ENCODE results near the gene SMOC2.

SMOC2 gene

DNA sequence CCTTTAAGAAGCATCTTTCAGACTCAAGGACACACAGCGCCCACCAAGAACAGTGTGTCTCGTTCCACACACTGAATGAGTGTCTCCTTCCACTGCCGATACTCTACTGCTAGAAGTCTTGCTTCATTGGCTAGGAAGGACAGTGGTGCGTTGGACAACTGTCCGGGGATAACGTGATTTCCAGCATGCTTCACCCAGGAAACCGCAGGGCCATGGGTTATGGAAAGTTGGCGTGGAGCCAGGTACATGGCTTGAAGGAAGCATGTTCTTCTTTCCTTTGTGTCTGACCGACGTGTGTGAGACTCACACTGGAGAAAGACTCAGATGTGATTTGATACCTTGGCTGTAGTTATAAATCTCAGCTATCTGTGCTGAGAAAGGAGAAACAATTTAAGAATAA is 73.2 kb downstream of the SMOC2 start:
- Histone ChIP-seq H2BK5ac (ENCODE audit: low read length) (no peak overlapping the region), H4K8ac (ENCODE audit: low read depth, low read length) (no peak overlapping the region), H3K23ac (ENCODE audit: low read length) (no peak overlapping the region), H3K4me1 (ENCODE audit: control insufficient read depth, low read depth, low read length) (no peaks in the 10 kb centered on the region), H3K79me2 (ENCODE audit: control insufficient read depth, insufficient read depth, low read length) (no peaks in the 10 kb centered on the region), H3K9ac (ENCODE audit: low read length) (no peak overlapping the region), H3K27ac (ENCODE audit: low read depth, low read length) (no peak overlapping the region), H4K5ac (ENCODE audit: low read length) (no peak overlapping the region), H3K36me3 (ENCODE audit: control insufficient read depth, insufficient read depth, low read length) (no peaks in the 10 kb centered on the region), H3K4ac (ENCODE audit: low read depth, low read length) (no peak overlapping the region), H2BK15ac (replicated peaks; ENCODE audit: low read depth) (no peak overlapping the region), H3K79me1 (ENCODE audit: low read length) (no peaks in the 10 kb centered on the region), H3K27me3 (ENCODE audit: insufficient read depth, low read length, poor library complexity) (no peaks in the 10 kb centered on the region), H3K4me2 (ENCODE audit: low read length) (no peak overlapping the region), H3K56ac (ENCODE audit: low read length) (no peak overlapping the region), H2AK5ac (ENCODE audit: low read length) (no peak overlapping the region), H2BK120ac (ENCODE audit: low read depth, low read length) (no peak overlapping the region), H3K4me3 (ENCODE audit: low read length) (no peak overlapping the region), H3K18ac (ENCODE audit: low read length) (no peak overlapping the region)
- DNase-seq, result no peak
- no CpG with 5 or more reads among the region's 10 CpGs for WGBS (ENCODE audit: extremely low coverage, insufficient coverage, low lambda C conversion rate)

DNA sequence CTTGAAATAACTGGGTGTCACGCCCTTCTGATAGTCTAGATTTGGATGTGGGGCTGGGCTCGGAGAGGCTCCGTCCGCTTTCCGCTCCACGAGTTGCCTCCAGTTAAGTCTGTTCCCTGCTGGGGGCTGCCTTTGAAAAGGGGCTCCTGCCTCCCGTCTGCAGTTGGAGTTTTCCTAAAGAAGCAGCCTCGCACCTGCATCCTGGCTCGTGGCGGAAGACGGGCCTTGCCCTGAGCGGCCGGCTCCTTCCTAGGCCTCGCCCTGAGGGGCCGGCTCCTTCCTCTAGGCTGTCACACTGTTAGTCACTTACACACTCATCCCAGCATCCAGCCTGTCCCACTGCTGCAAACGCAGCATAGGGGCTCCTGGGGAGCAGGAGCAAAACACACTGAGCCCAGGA is 74.4 kb downstream of the SMOC2 start:
- Histone ChIP-seq H2BK15ac (replicated peaks; ENCODE audit: low read depth) (no peak overlapping the region), H3K36me3 (ENCODE audit: control insufficient read depth, insufficient read depth, low read length) (no peaks in the 10 kb centered on the region), H3K4ac (ENCODE audit: low read depth, low read length) (no peak overlapping the region), H4K8ac (ENCODE audit: low read depth, low read length) (no peak overlapping the region), H3K23ac (ENCODE audit: low read length) (no peak overlapping the region), H2BK5ac (ENCODE audit: low read length) (no peak overlapping the region), H3K4me3 (ENCODE audit: low read length) (no peak overlapping the region), H3K4me2 (ENCODE audit: low read length) (no peak overlapping the region), H3K56ac (ENCODE audit: low read length) (no peak overlapping the region), H3K4me1 (ENCODE audit: control insufficient read depth, low read depth, low read length) (no peaks in the 10 kb centered on the region), H3K18ac (ENCODE audit: low read length) (no peak overlapping the region), H3K27me3 (ENCODE audit: insufficient read depth, low read length, poor library complexity) (no peaks in the 10 kb centered on the region), H3K9ac (ENCODE audit: low read length) (no peak overlapping the region), H4K5ac (ENCODE audit: low read length) (no peak overlapping the region), H3K79me2 (ENCODE audit: control insufficient read depth, insufficient read depth, low read length) (no peaks in the 10 kb centered on the region), H3K27ac (ENCODE audit: low read depth, low read length) (no peak overlapping the region), H2BK120ac (ENCODE audit: low read depth, low read length) (no peak overlapping the region), H2AK5ac (ENCODE audit: low read length) (no peak overlapping the region), H3K79me1 (ENCODE audit: low read length) (no peaks in the 10 kb centered on the region)
- WGBS (ENCODE audit: extremely low coverage, insufficient coverage, low lambda C conversion rate), result no CpG with 5 or more reads among the region's 16 CpGs
- peak; percentile 35 for DNase-seq

DNA sequence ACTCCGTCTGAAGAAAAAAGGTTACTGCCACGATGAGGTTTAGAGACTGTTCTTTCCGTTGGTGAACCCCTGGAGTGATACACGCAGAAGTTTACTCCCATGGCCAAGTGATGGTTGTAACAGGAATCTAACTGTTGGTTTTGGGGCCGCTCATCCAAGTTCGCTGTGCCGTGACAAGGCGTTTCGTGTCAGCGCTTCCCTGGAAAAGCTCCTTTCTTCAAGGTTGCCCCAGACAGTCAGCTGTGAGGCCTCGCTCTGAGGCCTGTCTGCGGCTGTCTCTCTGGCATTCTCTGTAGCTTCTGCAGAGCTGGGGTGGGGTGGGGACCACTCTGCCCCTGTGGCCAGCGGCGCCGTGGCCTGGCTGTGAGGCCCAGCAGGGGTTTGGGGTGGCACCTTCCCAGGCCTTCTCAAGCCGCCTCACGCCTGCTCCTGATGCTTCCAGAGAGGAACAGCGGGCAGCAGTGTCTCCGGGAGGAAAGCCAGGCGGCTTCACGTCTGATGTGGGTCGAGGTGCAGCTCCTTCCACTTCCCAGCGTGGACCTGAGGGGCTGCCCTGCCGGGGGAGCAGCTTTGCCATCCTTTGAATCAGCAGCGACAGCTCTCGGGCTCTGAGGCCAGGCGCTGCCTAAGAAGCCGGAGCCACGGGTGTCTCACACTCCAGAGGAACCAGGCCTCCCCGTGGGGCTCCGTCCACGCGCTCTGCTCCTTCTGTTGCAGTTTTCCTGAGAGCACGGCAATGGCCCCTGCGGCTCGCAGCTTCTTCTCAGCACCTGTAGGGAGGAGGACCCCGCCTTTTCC is 76.2 kb downstream of the SMOC2 start:
- Histone ChIP-seq H3K79me1 (ENCODE audit: low read length) (no peaks in the 10 kb centered on the region), H3K79me2 (ENCODE audit: control insufficient read depth, insufficient read depth, low read length) (no peaks in the 10 kb centered on the region), H2AK5ac (ENCODE audit: low read length) (no peak overlapping the region), H2BK120ac (ENCODE audit: low read depth, low read length) (no peak overlapping the region), H3K27ac (ENCODE audit: low read depth, low read length) (no peak overlapping the region), H3K23ac (ENCODE audit: low read length) (no peak overlapping the region), H3K4me2 (ENCODE audit: low read length) (no peak overlapping the region), H4K5ac (ENCODE audit: low read length) (no peak overlapping the region), H3K4ac (ENCODE audit: low read depth, low read length) (no peak overlapping the region), H3K27me3 (ENCODE audit: insufficient read depth, low read length, poor library complexity) (no peaks in the 10 kb centered on the region), H2BK15ac (replicated peaks; ENCODE audit: low read depth) (no peak overlapping the region), H3K18ac (ENCODE audit: low read length) (no peak overlapping the region), H3K4me1 (ENCODE audit: control insufficient read depth, low read depth, low read length) (no peaks in the 10 kb centered on the region), H4K8ac (ENCODE audit: low read depth, low read length) (no peak overlapping the region), H3K56ac (ENCODE audit: low read length) (no peak overlapping the region), H3K9ac (ENCODE audit: low read length) (no peak overlapping the region), H2BK5ac (ENCODE audit: low read length) (no peak overlapping the region), H3K36me3 (ENCODE audit: control insufficient read depth, insufficient read depth, low read length) (no peaks in the 10 kb centered on the region), H3K4me3 (ENCODE audit: low read length) (no peak overlapping the region)
- no CpG with 5 or more reads among the region's 37 CpGs for WGBS (ENCODE audit: extremely low coverage, insufficient coverage, low lambda C conversion rate)
- DNase-seq, result no peak

- Histone ChIP-seq H4K5ac (ENCODE audit: low read length) (no peak overlapping the region), H3K4me1 (ENCODE audit: control insufficient read depth, low read depth, low read length) (no peaks in the 10 kb centered on the region), H3K23ac (ENCODE audit: low read length) (no peak overlapping the region), H3K36me3 (ENCODE audit: control insufficient read depth, insufficient read depth, low read length) (no peaks in the 10 kb centered on the region), H3K4me2 (ENCODE audit: low read length) (no peak overlapping the region), H2AK5ac (ENCODE audit: low read length) (no peak overlapping the region), H3K4me3 (ENCODE audit: low read length) (no peak overlapping the region), H3K4ac (ENCODE audit: low read depth, low read length) (no peak overlapping the region), H2BK120ac (ENCODE audit: low read depth, low read length) (no peak overlapping the region), H3K27ac (ENCODE audit: low read depth, low read length) (no peak overlapping the region), H2BK15ac (replicated peaks; ENCODE audit: low read depth) (no peak overlapping the region), H3K79me2 (ENCODE audit: control insufficient read depth, insufficient read depth, low read length) (no peaks in the 10 kb centered on the region), H2BK5ac (ENCODE audit: low read length) (no peak overlapping the region), H3K18ac (ENCODE audit: low read length) (no peak overlapping the region), H3K27me3 (ENCODE audit: insufficient read depth, low read length, poor library complexity) (no peaks in the 10 kb centered on the region), H3K9ac (ENCODE audit: low read length) (no peak overlapping the region), H4K8ac (ENCODE audit: low read depth, low read length) (no peak overlapping the region), H3K79me1 (ENCODE audit: low read length) (no peaks in the 10 kb centered on the region), H3K56ac (ENCODE audit: low read length) (no peak overlapping the region)
- no CpG with 5 or more reads among the region's 39 CpGs for WGBS (ENCODE audit: extremely low coverage, insufficient coverage, low lambda C conversion rate)
- no peak for DNase-seq
Measured at GRCh38 chr6:168517742-168518347, 76.9 kb downstream of the SMOC2 start.

- Histone ChIP-seq H3K27me3 (ENCODE audit: insufficient read depth, low read length, poor library complexity) (no peaks in the 10 kb centered on the region), H2BK120ac (ENCODE audit: low read depth, low read length) (no peak overlapping the region), H3K79me1 (ENCODE audit: low read length) (no peaks in the 10 kb centered on the region), H4K5ac (ENCODE audit: low read length) (no peak overlapping the region), H3K9ac (ENCODE audit: low read length) (no peak overlapping the region), H3K4me1 (ENCODE audit: control insufficient read depth, low read depth, low read length) (no peaks in the 10 kb centered on the region), H3K27ac (ENCODE audit: low read depth, low read length) (no peak overlapping the region), H3K36me3 (ENCODE audit: control insufficient read depth, insufficient read depth, low read length) (no peaks in the 10 kb centered on the region), H3K79me2 (ENCODE audit: control insufficient read depth, insufficient read depth, low read length) (no peaks in the 10 kb centered on the region), H3K56ac (ENCODE audit: low read length) (no peak overlapping the region), H2BK15ac (replicated peaks; ENCODE audit: low read depth) (no peak overlapping the region), H4K8ac (ENCODE audit: low read depth, low read length) (no peak overlapping the region), H3K4me2 (ENCODE audit: low read length) (no peak overlapping the region), H2BK5ac (ENCODE audit: low read length) (no peak overlapping the region), H3K23ac (ENCODE audit: low read length) (no peak overlapping the region), H3K4ac (ENCODE audit: low read depth, low read length) (no peak overlapping the region), H3K4me3 (ENCODE audit: low read length) (no peak overlapping the region), H3K18ac (ENCODE audit: low read length) (no peak overlapping the region), H2AK5ac (ENCODE audit: low read length) (no peak overlapping the region)
- WGBS (ENCODE audit: extremely low coverage, insufficient coverage, low lambda C conversion rate), result no CpG with 5 or more reads among the region's 4 CpGs
- DNase-seq, result no peak
Measured at GRCh38 chr6:168518348-168518745, 77.4 kb downstream of the SMOC2 start.

Data from mesendoderm (in vitro differentiated cells).